Measurements from ENCODE around the gene FAM219A.

Gene FAM219A

DNA sequence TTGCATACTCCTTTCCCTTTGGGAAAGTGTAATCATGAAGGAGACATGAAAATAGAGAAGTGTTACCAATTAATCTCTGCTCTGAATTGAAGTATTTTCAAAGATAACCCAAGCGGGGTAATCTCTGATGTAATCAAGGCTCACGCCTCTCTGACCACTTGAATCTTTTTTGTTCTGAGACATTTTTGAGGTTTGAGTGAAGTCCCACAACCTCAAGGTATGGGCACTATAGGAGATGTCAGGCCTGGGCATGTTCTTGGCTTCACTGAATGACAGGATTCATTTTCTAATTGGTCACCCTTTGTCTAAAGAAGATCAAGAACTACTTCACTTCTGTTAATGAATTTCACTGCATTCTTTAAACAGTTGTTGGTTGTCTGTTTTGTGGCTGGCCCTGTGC, 40.7 kb upstream of the FAM219A start:
- peaks cover 27% of the 10 kb centered on the region for H3K27me3 Mint-ChIP-seq (ENCODE audit: low read depth, poor library complexity)
- DNase-seq = no peak
- no peaks in the 10 kb centered on the region for H3K36me3 Mint-ChIP-seq (ENCODE audit: low read depth)
- TF ChIP-seq, protein P1, sequence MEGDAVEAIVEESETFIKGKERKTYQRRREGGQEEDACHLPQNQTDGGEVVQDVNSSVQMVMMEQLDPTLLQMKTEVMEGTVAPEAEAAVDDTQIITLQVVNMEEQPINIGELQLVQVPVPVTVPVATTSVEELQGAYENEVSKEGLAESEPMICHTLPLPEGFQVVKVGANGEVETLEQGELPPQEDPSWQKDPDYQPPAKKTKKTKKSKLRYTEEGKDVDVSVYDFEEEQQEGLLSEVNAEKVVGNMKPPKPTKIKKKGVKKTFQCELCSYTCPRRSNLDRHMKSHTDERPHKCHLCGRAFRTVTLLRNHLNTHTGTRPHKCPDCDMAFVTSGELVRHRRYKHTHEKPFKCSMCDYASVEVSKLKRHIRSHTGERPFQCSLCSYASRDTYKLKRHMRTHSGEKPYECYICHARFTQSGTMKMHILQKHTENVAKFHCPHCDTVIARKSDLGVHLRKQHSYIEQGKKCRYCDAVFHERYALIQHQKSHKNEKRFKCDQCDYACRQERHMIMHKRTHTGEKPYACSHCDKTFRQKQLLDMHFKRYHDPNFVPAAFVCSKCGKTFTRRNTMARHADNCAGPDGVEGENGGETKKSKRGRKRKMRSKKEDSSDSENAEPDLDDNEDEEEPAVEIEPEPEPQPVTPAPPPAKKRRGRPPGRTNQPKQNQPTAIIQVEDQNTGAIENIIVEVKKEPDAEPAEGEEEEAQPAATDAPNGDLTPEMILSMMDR (IDR thresholded peaks at IDR 0.05) = no peak
- H3K4me1 Mint-ChIP-seq = no peaks in the 10 kb centered on the region
- no peak overlapping the region for H3K4me3 Mint-ChIP-seq
- no peak overlapping the region for H3K27ac Mint-ChIP-seq
- H3K9me3 Mint-ChIP-seq = no peaks in the 10 kb centered on the region

DNA sequence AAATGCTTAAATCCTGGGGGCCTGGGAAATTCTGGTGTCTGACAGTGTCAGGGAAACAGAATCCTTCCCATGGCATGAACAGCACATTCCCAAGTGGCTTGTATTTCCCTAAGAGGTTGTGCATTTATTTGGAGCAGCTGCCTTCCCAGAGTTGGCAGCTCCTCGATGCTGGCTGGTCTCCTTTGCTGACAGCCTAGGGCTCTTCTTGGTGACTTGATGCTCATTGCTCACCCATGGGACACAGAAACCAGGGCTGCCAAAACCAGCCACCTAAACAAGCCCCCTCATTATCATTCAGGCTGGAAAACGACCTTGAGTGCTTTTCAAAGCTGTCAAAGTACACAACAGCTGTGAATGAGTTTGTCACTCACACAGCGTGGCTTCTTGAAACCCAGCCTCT, 40.2 kb upstream of the FAM219A start:
- Mint-ChIP-seq H3K36me3 (ENCODE audit: low read depth) (no peaks in the 10 kb centered on the region), H3K4me3 (no peak overlapping the region), H3K27ac (no peak overlapping the region), H3K4me1 (no peaks in the 10 kb centered on the region), H3K9me3 (no peaks in the 10 kb centered on the region), H3K27me3 (ENCODE audit: low read depth, poor library complexity) (peaks cover 22% of the 10 kb centered on the region)
- TF ChIP-seq, protein P1 (IDR thresholded peaks at IDR 0.05) = no peak
- no peak for DNase-seq

DNA sequence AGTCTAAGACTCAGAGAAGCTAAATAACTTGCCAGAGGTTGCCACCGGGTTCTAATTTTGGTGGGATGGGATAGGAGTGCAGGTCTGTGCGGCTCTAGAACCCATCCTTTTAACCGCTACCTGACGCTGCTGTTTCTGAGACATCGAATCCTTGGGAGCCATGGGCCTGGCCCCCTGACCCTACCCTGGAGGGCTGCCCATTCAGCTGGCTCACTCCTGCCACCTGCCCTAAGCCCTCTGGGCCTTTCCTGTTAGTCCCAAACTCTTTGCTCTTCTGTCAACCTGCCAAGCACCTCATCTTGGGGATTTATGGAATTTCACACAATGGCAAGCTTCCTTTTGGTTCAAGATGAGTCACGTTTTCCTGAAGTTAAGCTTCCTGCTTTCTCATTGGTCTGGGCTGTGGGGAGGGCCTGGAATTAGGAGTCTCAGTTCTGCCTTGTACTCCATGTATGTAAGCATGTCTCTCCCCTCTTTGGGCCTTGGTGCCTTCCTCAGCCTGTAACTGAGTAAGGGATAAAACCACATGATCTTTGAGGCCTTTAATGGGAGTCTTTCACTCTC, 37.9 kb upstream of the FAM219A start:
- Mint-ChIP-seq H3K27ac (no peak overlapping the region), H3K27me3 (ENCODE audit: low read depth, poor library complexity) (peaks cover 24% of the 10 kb centered on the region), H3K4me1 (no peaks in the 10 kb centered on the region), H3K36me3 (ENCODE audit: low read depth) (no peaks in the 10 kb centered on the region), H3K9me3 (no peaks in the 10 kb centered on the region), H3K4me3 (no peak overlapping the region)
- TF ChIP-seq, protein P1 (IDR thresholded peaks at IDR 0.05) = no peak
- no peak for DNase-seq

DNA sequence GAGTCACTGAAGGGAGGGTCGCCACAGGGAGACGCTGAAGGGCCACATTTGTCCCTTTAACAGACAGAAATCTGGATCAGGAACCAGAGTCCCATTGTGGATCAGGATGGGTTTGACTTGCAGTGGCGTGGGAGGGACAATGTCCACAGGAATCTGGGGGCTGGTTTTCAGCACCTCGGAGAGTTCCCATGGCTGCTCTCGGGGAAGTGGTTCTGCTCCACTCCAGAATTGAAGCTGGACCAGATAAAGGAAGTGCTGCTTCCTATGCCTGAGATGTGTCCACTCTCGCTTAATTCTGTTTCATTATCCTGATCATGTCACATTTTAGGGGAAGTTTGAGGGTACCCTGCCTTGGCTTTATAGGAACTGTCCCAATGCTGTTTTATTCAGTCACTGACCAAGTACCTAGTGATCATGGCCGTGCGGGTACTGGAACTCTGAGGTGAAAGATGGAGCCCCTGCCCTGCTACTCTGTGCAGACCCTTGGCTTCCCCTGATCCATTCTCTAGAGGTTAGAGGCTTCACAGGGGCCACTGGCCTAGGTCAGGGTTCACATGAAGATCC, 35.7 kb upstream of the FAM219A start:
- Mint-ChIP-seq H3K27ac (no peak overlapping the region), H3K9me3 (no peaks in the 10 kb centered on the region), H3K36me3 (ENCODE audit: low read depth) (no peaks in the 10 kb centered on the region), H3K4me1 (no peaks in the 10 kb centered on the region), H3K4me3 (no peak overlapping the region), H3K27me3 (ENCODE audit: low read depth, poor library complexity) (peaks cover 32% of the 10 kb centered on the region)
- DNase-seq = peak; percentile 92
- TF ChIP-seq, protein P1 (IDR thresholded peaks at IDR 0.05) = no peak

DNA sequence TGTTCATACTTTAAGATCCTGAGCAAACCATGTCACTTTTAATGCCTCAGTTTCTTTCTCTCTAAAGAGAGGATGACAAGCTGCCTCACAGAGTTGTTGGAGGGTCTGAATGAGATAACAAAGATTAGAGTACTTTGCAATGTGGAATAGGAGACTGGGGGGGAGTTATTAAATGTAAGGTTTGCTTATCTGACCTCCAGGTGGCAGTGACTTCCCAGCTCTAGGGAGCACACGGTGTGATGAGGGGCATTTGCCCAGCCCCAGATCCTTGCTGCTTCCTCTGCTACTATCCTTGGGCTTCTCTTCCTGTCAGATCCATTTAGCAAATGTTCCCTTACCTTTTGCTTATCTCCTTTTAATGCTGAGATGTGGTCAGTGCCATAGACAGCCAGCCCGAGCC, 33.7 kb upstream of the FAM219A start:
- Mint-ChIP-seq H3K4me1 (no peaks in the 10 kb centered on the region), H3K4me3 (no peak overlapping the region), H3K27me3 (ENCODE audit: low read depth, poor library complexity) (peaks cover 32% of the 10 kb centered on the region), H3K36me3 (ENCODE audit: low read depth) (no peaks in the 10 kb centered on the region), H3K27ac (no peak overlapping the region), H3K9me3 (no peaks in the 10 kb centered on the region)
- TF ChIP-seq, protein P1 (IDR thresholded peaks at IDR 0.05) = no peak
- no peak for DNase-seq

DNA sequence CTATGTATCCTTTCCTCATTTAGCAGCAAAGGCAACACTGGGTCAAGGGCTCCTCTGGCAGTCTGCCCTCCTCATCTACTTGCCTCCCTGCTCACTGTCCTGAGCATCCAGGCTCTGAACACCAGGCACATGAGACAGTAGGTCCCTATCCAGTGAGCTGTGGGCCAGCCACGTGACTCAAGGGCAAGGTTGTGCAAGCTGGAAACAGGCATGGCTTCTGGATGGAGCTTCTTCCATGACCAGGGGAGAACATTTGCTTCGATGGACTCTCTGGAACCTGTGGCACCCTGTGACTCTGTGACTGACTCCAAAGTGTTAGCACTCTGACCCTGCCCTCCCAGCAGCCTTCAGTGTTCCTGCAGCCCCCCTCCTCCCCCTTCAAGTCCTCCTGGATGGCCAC, 33.2 kb upstream of the FAM219A start:
- Mint-ChIP-seq H3K36me3 (ENCODE audit: low read depth) (no peaks in the 10 kb centered on the region), H3K27me3 (ENCODE audit: low read depth, poor library complexity) (peaks cover 32% of the 10 kb centered on the region), H3K9me3 (no peaks in the 10 kb centered on the region), H3K4me1 (no peaks in the 10 kb centered on the region), H3K27ac (no peak overlapping the region), H3K4me3 (no peak overlapping the region)
- DNase-seq = no peak
- TF ChIP-seq, protein P1 (IDR thresholded peaks at IDR 0.05) = no peak
